ENCODE measurements around the gene SULT1A1. TPM values are rescaled to one million over a fixed set of nuclear protein-coding genes. Genes with fewer than 3 reads are reported as not detected.

The SULT1A1 gene
- total and polyA plus RNA-seq, 2 of the 4 experiments (the other 2 are of a cell fraction), result 1.2 to 1.6 TPM

- CTCF ChIA-PET, result interaction anchor here (0.6 kb wide), 1 partner anchor 384 kb away, joined by 4 read pairs; no protein-coding TSS in a partner anchor
- dilution Hi-C loops (cut with HindIII; ENCODE audit: low sequenced_read_pairs, unreplicated experiment), result no loop called here
- no CpG with 5 or more reads among the region's 3 CpGs for WGBS, 2 experiments (ENCODE audit: extremely low coverage in 2 of 2, insufficient read length in 1 of 2)
Measured at GRCh38 chr16:28586466-28586865, 23.4 kb downstream of the SULT1A1 start.

More at GRCh38 chr16:28586466-28586865, 23.4 kb downstream of the SULT1A1 start:
- Histone ChIP-seq H2AFZ (replicated peaks; ENCODE audit: low read length, poor library complexity) (no peak overlapping the region), H2BK120ac (ENCODE audit: low read depth, low read length) (no peak overlapping the region), H3K18ac (ENCODE audit: low read depth, low read length) (no peak overlapping the region), H3K79me1 (ENCODE audit: low read depth in 1 of 2, low read length in 2 of 2) (no peaks in the 10 kb centered on the region), H3K4me2 (ENCODE audit: low read depth, low read length) (no peak overlapping the region), H3K27ac (ENCODE audit: insufficient read depth, low read length) (no peak overlapping the region), H3K56ac (ENCODE audit: extremely low read depth, insufficient read depth, low read length) (no peak overlapping the region), H4K8ac (ENCODE audit: low read depth in 2 of 2, low read length in 2 of 2) (no peak overlapping the region), H2AK9ac (replicated peaks; ENCODE audit: low read depth, low read length, poor library complexity) (no peak overlapping the region), H2BK5ac (ENCODE audit: low read depth, low read length, poor library complexity, severe bottlenecking) (no peak overlapping the region), H3K27me3 (ENCODE audit: control insufficient read depth, insufficient read depth, low read length) (no peaks in the 10 kb centered on the region), H2AK5ac (ENCODE audit: low read depth, low read length) (no peak overlapping the region), H3K4ac (ENCODE audit: low read depth, low read length) (no peak overlapping the region), H2BK15ac (ENCODE audit: low read depth, low read length) (no peak overlapping the region), H3K9me1 (ENCODE audit: insufficient read depth, low read length) (peaks cover 2% of the 10 kb centered on the region; the same call in 1 of the 2 replicates), H3K14ac (replicated peaks; ENCODE audit: low read depth, low read length) (no peak overlapping the region), H4K91ac (ENCODE audit: insufficient read depth, low read depth, low read length) (no peak overlapping the region), H3K4me1 (ENCODE audit: control insufficient read depth, insufficient read depth, low read length) (no peaks in the 10 kb centered on the region), H3K9ac (ENCODE audit: low read depth, low read length) (no peak overlapping the region), H3K4me3 (ENCODE audit: insufficient read depth, low read depth, low read length) (no peak overlapping the region), H3K23ac (ENCODE audit: low read depth, low read length) (no peak overlapping the region), H3K36me3 (ENCODE audit: control insufficient read depth, insufficient read depth, low read length) (peaks cover 25% of the 10 kb centered on the region), H4K20me1 (ENCODE audit: insufficient read depth, low read length) (no peaks in the 10 kb centered on the region), H3K9me3 (ENCODE audit: control insufficient read depth, insufficient read depth, low read length) (no peaks in the 10 kb centered on the region), H4K5ac (ENCODE audit: low read depth, low read length) (no peak overlapping the region), H2BK20ac (ENCODE audit: low read depth, low read length) (no peak overlapping the region)
- ATAC-seq (ENCODE audit: low read depth) (0 out of 2 replicates have a peak, but pooled peaks have one; percentile 40), DNase-seq (no peak)
- in situ Hi-C loops (cut with MboI; ENCODE audit: low sequenced_read_pairs) (no loop called here), intact Hi-C loops (cut with micrococcal nuclease) (no loop called here)
- POLR2A ChIA-PET (ENCODE audit: unreplicated experiment), result interaction anchor here (0.6 kb wide), 1 partner anchor 10 kb away, joined by 4 read pairs; the partner anchor contains the start of gene SULT1A2
- BruUV-seq (replicated peaks), result no TSS peak
- TF ChIP-seq RAD21 (IDR thresholded peaks at IDR 0.05; ENCODE audit: low read length) (no peak), MXI1 (IDR thresholded peaks at IDR 0.05; ENCODE audit: borderline replicate concordance, low read depth, low read length) (no peak), CHD1 (IDR thresholded peaks at IDR 0.05; ENCODE audit: low read depth, low read length) (no peak), ELK1 (IDR thresholded peaks at IDR 0.05; ENCODE audit: borderline replicate concordance, low read depth, low read length) (no peak), SMC3 (IDR thresholded peaks at IDR 0.05; ENCODE audit: low read depth, low read length) (no peak), MAZ (IDR thresholded peaks at IDR 0.05; ENCODE audit: borderline replicate concordance, low read depth, low read length) (no peak), NFE2L2 (IDR thresholded peaks at IDR 0.05; ENCODE audit: low read depth, low read length) (no peak), POLR2A (IDR thresholded peaks at IDR 0.05; ENCODE audit: low read depth, low read length) (no peak), MAFK (IDR thresholded peaks at IDR 0.05; ENCODE audit: low read depth, low read length) (no peak), FOS (IDR thresholded peaks at IDR 0.05; ENCODE audit: low read depth, low read length) (no peak), BHLHE40 (IDR thresholded peaks at IDR 0.05; ENCODE audit: low read depth, low read length) (no peak)
- TF ChIP-seq, protein P1, sequence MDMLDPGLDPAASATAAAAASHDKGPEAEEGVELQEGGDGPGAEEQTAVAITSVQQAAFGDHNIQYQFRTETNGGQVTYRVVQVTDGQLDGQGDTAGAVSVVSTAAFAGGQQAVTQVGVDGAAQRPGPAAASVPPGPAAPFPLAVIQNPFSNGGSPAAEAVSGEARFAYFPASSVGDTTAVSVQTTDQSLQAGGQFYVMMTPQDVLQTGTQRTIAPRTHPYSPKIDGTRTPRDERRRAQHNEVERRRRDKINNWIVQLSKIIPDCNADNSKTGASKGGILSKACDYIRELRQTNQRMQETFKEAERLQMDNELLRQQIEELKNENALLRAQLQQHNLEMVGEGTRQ (IDR thresholded peaks at IDR 0.05; ENCODE audit: low read depth, low read length), result no peak
- TF ChIP-seq, protein P2, sequence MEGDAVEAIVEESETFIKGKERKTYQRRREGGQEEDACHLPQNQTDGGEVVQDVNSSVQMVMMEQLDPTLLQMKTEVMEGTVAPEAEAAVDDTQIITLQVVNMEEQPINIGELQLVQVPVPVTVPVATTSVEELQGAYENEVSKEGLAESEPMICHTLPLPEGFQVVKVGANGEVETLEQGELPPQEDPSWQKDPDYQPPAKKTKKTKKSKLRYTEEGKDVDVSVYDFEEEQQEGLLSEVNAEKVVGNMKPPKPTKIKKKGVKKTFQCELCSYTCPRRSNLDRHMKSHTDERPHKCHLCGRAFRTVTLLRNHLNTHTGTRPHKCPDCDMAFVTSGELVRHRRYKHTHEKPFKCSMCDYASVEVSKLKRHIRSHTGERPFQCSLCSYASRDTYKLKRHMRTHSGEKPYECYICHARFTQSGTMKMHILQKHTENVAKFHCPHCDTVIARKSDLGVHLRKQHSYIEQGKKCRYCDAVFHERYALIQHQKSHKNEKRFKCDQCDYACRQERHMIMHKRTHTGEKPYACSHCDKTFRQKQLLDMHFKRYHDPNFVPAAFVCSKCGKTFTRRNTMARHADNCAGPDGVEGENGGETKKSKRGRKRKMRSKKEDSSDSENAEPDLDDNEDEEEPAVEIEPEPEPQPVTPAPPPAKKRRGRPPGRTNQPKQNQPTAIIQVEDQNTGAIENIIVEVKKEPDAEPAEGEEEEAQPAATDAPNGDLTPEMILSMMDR (conservative IDR thresholded peaks at IDR 0.05; ENCODE audit: low read depth, low read length), result no peak

Data from IMR-90 (cell line).